Measurements from ENCODE around the gene MAD1L1. TPM values are rescaled to one million over a fixed set of nuclear protein-coding genes. Genes with fewer than 3 reads are reported as not detected.

MAD1L1 gene
- total and polyA plus RNA-seq, 4 donors, result 29.3 to 44.1 (median 35.8) TPM

DNA sequence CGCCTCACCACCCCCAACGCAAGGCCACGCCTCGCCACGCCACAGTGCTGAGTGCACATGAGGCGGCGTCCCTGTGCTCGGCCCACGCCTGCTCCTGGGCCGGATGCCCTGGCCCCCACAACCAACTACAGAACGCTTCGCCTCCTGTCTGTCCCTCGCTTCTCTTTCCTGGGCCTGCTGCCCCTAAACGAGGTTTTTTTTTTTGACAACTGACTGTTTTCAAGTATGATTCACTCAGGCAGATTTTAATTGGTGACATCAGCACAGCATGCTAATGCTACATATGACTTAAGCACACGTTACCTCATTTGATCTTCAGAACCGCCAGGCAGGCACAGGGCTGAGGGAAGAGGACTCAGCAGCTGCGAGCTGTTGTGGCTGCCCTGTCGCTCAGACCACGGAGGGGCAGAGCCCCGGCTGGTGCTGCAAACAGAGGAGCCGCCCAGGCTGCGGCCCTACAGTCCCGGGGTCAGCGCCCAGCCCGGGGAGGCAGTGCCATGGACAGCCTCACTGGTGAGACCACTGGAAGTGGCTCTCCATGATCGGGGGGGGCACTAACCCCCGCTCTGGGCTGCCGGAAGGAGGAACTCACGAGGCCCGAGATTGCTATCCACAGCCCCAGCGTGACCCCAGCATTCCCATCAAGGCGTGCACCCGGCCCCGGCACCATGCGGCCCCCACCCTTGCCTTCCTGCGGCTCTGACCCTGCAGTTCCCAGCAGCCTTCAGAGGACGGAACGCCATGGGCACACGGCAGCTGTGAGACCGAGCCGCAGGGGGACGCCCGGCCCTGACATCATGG lies 212.8 kb downstream of the MAD1L1 start:
- Histone ChIP-seq H3K4me1 (ENCODE audit: control insufficient read depth, insufficient read depth, low read length) (peaks cover 44% of the 10 kb centered on the region), H3K27ac (ENCODE audit: low read depth, low read length) (peak overlapping the region; percentile 64), H3K27me3 (ENCODE audit: control insufficient read depth, insufficient read depth, low read length) (no peaks in the 10 kb centered on the region), H3K4me3 (ENCODE audit: low read depth, low read length) (no peak overlapping the region), H3K36me3 (ENCODE audit: control insufficient read depth, insufficient read depth, low read length) (peaks cover 35% of the 10 kb centered on the region), H3K9me3 (ENCODE audit: control insufficient read depth, insufficient read depth, low read length) (peaks cover 3% of the 10 kb centered on the region)
- DNase-seq (ENCODE audit: low read depth in 4 of 6, low spot score in 6 of 6), result no peak
- WGBS (ENCODE audit: insufficient coverage), result 72% methylated on average over 42 of the region's 43 CpGs

DNA sequence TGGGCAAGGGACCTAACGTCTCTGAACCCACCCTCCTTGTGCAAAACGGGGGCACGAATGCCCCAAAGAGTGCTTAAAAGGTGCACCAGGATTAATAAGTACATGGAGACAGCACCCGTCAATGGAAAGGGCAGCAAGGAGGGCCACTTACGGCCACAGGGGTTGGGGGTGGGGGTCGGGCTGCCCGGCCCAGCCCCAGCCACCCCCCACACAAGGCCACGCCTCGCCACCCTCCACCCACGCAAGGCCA lies 213.4 kb downstream of the MAD1L1 start:
- no peaks in the 10 kb centered on the region for H3K27me3 ChIP-seq (ENCODE audit: control insufficient read depth, insufficient read depth, low read length)
- H3K36me3 ChIP-seq (ENCODE audit: control insufficient read depth, insufficient read depth, low read length), result peaks cover 40% of the 10 kb centered on the region
- H3K4me3 ChIP-seq (ENCODE audit: low read depth, low read length), result no peak overlapping the region
- DNase-seq (ENCODE audit: low read depth in 4 of 6, low spot score in 6 of 6), result no peak
- WGBS (ENCODE audit: insufficient coverage), result 87% methylated on average over 8 of the region's 10 CpGs
- H3K9me3 ChIP-seq (ENCODE audit: control insufficient read depth, insufficient read depth, low read length), result peaks cover under 1% of the 10 kb centered on the region
- H3K27ac ChIP-seq (ENCODE audit: low read depth, low read length), result peak overlapping the region; percentile 64
- peaks cover 44% of the 10 kb centered on the region for H3K4me1 ChIP-seq (ENCODE audit: control insufficient read depth, insufficient read depth, low read length)

DNA sequence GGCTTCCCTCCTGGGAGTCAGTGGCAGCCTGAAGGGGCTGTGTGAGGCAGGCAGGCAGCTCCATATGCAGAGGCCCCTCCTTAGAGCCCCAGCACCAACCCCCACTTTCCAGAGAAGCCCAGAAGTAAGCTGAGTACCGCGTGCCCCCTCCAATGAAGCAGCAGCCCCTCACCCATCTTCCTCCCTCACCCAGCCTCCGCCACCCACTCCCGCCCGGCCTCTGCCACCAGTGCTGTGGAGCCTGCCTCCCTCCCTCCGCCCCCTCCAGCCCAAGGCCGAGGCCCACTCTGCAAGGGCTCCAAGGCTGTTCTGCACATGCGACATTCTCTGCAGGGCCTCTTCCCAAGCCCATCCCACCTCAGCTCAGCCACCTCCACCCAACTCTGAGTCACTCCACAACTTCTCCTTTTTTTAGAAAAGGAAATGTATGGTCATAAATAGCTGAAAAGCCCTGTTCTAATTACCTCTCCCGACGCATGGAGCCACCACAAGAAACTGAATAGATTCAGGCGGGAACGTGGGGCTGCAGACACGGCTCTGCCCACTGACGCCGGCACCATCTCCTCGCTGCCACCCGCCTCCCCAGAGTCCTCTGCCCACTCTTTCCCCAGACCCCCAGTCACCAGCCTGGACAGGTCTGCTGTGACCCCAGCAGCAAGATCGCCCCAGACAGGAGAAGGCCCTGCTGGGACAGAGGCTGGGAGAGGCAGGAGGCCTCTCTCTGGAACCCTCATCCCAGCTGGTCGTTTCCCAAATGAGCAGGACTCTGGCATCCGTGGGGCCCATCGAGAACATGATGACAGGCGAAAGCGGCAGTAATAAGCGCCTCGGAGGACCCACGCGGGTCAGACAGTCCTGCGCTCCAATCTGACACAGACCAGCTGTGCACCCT lies 213.9 kb downstream of the MAD1L1 start:
- no peak for DNase-seq (ENCODE audit: low read depth in 4 of 6, low spot score in 6 of 6)

DNA sequence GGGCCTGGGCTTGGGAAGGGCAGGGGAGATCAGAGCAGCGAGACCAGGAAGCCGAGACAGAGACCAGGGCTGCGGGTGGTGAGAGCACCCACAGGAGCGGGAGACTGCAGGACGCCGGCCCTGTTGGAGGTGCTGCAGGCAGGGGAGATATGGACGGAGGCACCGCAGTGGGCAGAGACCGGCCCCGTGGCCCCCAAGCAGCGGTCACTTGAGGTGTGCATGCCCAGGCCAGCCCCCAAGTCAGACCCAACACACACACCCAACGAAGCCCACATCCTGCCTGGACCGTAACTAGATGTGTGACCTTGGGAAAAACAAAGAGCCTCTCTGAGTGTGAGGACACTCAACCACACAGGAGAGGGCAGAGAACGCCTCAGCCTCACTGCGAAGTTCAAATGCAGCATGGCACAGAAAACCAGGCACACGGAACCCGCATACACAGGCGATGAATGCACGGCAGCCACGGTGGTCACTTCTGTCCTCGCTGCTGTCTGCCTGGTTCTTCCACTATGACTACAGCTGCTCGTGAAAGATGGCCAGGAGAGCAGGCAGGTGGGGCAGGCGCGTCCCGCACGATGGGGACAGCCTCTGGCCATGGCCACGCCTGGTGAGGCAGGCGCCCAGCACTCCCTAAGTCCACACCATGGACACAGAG lies 214.7 kb downstream of the MAD1L1 start:
- H3K27ac ChIP-seq (ENCODE audit: low read depth, low read length), result no peak overlapping the region
- no peaks in the 10 kb centered on the region for H3K9me3 ChIP-seq (ENCODE audit: control insufficient read depth, insufficient read depth, low read length)
- no peak overlapping the region for H3K4me3 ChIP-seq (ENCODE audit: low read depth, low read length)
- H3K27me3 ChIP-seq (ENCODE audit: control insufficient read depth, insufficient read depth, low read length), result no peaks in the 10 kb centered on the region
- H3K36me3 ChIP-seq (ENCODE audit: control insufficient read depth, insufficient read depth, low read length), result peaks cover 53% of the 10 kb centered on the region
- peaks cover 54% of the 10 kb centered on the region for H3K4me1 ChIP-seq (ENCODE audit: control insufficient read depth, insufficient read depth, low read length)
- DNase-seq (ENCODE audit: low read depth in 4 of 6, low spot score in 6 of 6), result no peak
- 94% methylated on average over 24 of the region's 28 CpGs for WGBS (ENCODE audit: insufficient coverage)

More for the DNA sequence above, 213.9 kb downstream of the MAD1L1 start:
- Histone ChIP-seq H3K27ac (ENCODE audit: low read depth, low read length) (peak overlapping the region; percentile 17), H3K36me3 (ENCODE audit: control insufficient read depth, insufficient read depth, low read length) (peaks cover 46% of the 10 kb centered on the region), H3K4me3 (ENCODE audit: low read depth, low read length) (no peak overlapping the region), H3K27me3 (ENCODE audit: control insufficient read depth, insufficient read depth, low read length) (no peaks in the 10 kb centered on the region), H3K4me1 (ENCODE audit: control insufficient read depth, insufficient read depth, low read length) (peaks cover 46% of the 10 kb centered on the region), H3K9me3 (ENCODE audit: control insufficient read depth, insufficient read depth, low read length) (no peaks in the 10 kb centered on the region)
- WGBS (ENCODE audit: insufficient coverage), result 76% methylated on average over 20 of the region's 28 CpGs

DNA sequence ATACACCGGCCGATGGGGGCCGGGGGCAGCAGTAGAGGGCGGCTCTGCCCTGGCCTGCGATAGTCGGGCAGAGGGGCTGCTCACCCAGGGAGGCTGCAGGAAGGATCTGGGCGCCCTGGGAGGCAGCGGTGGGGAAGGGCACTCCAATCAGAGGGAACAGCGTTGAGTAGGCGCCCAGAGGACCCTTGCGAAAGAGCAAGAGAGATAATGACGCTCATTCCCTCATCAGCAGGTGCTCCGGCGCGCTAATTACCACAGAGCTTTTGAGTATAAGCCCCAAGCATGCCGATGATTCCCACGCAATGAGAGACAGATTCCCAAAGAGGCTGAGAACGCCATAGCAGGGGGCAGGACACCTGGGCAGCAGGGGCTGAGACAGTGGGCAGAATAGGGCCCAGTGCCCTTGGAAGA lies 215.3 kb downstream of the MAD1L1 start:
- Histone ChIP-seq H3K9me3 (ENCODE audit: control insufficient read depth, insufficient read depth, low read length) (no peaks in the 10 kb centered on the region), H3K4me3 (ENCODE audit: low read depth, low read length) (no peak overlapping the region), H3K27ac (ENCODE audit: low read depth, low read length) (no peak overlapping the region), H3K4me1 (ENCODE audit: control insufficient read depth, insufficient read depth, low read length) (peaks cover 59% of the 10 kb centered on the region), H3K36me3 (ENCODE audit: control insufficient read depth, insufficient read depth, low read length) (peaks cover 58% of the 10 kb centered on the region), H3K27me3 (ENCODE audit: control insufficient read depth, insufficient read depth, low read length) (no peaks in the 10 kb centered on the region)
- WGBS (ENCODE audit: insufficient coverage), result 80% methylated on average over 18 of the region's 18 CpGs
- DNase-seq (ENCODE audit: low read depth in 4 of 6, low spot score in 6 of 6), result no peak

DNA sequence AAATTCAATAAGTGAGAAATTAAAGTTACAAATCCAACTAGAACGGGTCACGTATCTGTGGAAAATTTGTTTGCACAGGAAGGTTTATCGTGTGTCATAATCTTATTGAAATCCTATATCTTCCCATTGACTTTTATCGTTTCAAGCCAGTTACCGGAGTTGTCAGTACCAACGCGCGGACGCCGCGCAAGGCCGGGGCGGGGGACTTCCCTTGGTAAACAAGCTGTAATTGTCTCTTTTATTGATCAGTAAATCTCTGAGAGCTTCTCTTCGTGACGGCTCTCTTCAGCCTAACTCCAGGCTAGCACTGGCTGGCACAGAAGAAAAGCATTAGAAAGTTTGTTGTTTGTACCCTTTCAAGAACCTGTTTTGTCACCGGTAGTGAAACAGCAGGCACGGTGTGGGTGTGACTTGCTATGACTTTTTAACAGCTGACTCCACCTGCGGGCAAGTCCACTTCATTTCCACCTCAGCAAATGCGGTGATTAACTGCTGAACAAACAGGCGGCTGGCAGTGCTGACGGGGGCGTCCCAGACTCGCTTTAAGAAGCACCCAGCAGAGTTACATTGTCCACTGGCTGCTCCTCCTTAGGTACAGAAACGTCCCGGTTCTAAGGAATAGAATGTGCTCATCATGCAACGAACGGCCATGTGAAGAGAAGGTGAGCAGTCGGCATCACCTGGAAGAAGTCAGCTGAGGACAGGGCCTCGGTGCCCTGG lies 215.8 kb downstream of the MAD1L1 start:
- Histone ChIP-seq H3K27ac (ENCODE audit: low read depth, low read length) (no peak overlapping the region), H3K4me3 (ENCODE audit: low read depth, low read length) (no peak overlapping the region), H3K4me1 (ENCODE audit: control insufficient read depth, insufficient read depth, low read length) (peaks cover 65% of the 10 kb centered on the region), H3K36me3 (ENCODE audit: control insufficient read depth, insufficient read depth, low read length) (peaks cover 63% of the 10 kb centered on the region), H3K27me3 (ENCODE audit: control insufficient read depth, insufficient read depth, low read length) (no peaks in the 10 kb centered on the region), H3K9me3 (ENCODE audit: control insufficient read depth, insufficient read depth, low read length) (no peaks in the 10 kb centered on the region)
- DNase-seq (ENCODE audit: low read depth in 4 of 6, low spot score in 6 of 6), result peak in 1 of 6 donors; percentile 77
- WGBS (ENCODE audit: insufficient coverage), result 67% methylated on average over 13 of the region's 29 CpGs

DNA sequence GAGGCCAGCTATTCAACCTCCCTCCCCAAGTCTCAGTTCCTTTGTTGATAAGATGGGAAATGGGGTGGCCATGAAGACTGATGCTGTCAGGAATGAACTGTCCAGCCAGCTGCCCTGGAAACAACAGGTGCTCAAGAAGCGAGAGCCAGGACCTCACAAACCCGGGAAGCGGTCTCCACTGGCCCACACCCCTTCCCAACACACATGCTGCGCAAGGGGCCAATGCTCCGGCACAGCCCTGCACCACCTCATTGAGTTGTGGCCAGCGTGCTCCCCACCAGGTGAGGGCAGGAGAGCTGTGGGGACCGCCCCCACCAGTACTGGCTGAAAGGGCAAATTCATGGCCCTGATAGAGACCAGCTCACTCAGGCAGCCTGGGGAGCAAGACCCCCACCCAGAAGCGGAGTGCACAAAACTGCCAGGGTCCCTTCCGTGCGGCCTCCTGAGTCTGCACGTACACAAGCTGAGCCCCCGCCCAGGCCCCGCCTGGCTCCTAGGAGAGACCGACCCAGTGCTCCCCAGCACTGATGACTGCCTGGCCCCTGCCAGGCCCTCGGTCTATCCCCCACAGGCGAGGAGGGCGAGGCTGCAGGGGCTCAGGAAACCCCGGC lies 216.6 kb downstream of the MAD1L1 start:
- Histone ChIP-seq H3K27me3 (ENCODE audit: control insufficient read depth, insufficient read depth, low read length) (no peaks in the 10 kb centered on the region), H3K36me3 (ENCODE audit: control insufficient read depth, insufficient read depth, low read length) (peaks cover 71% of the 10 kb centered on the region), H3K27ac (ENCODE audit: low read depth, low read length) (no peak overlapping the region), H3K4me3 (ENCODE audit: low read depth, low read length) (no peak overlapping the region), H3K9me3 (ENCODE audit: control insufficient read depth, insufficient read depth, low read length) (no peaks in the 10 kb centered on the region), H3K4me1 (ENCODE audit: control insufficient read depth, insufficient read depth, low read length) (peaks cover 73% of the 10 kb centered on the region)
- no peak for DNase-seq (ENCODE audit: low read depth in 4 of 6, low spot score in 6 of 6)
- WGBS (ENCODE audit: insufficient coverage), result 94% methylated on average over 13 of the region's 18 CpGs

DNA sequence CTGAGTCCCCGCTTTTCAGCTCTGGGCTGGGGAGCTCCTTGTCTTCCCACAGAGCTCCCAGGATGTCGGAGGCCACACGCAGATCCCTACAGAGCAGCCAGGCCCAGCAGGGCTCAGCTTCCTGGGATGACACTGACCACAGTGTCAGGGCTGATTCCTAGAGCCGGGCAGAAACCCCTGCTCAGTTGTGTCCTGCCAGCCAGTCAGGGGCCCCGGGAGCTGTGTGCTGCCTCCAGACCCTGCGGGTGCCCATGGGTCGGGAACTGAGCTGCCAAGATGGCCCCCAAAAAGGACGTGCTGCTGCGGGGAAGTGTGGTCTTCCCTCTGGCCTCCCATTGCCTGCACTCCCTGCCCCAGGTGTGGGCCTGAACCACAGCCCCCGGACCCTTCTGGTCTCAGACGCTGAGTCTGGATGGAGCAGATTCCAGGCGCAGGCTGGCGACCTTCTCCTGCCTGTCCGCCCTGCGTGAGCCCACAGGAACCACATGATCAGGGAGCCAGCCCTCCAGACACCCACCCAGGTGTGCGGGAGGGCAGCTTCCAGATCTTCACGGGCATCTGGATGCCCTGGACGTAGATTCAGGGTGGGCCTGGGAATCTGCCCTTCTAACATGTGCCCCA lies 217.4 kb downstream of the MAD1L1 start:
- Histone ChIP-seq H3K36me3 (ENCODE audit: control insufficient read depth, insufficient read depth, low read length) (peaks cover 76% of the 10 kb centered on the region), H3K9me3 (ENCODE audit: control insufficient read depth, insufficient read depth, low read length) (no peaks in the 10 kb centered on the region), H3K27me3 (ENCODE audit: control insufficient read depth, insufficient read depth, low read length) (no peaks in the 10 kb centered on the region), H3K4me1 (ENCODE audit: control insufficient read depth, insufficient read depth, low read length) (peaks cover 79% of the 10 kb centered on the region), H3K27ac (ENCODE audit: low read depth, low read length) (no peak overlapping the region), H3K4me3 (ENCODE audit: low read depth, low read length) (no peak overlapping the region)
- no peak for DNase-seq (ENCODE audit: low read depth in 4 of 6, low spot score in 6 of 6)
- WGBS (ENCODE audit: insufficient coverage), result 96% methylated on average over 18 of the region's 18 CpGs

All from spinal cord (tissue), 10 donors.